Thyroid gland (tissue), 4 donors: ENCODE data around the gene SPTA1.

Experiments
- CTCF ChIP-seq, 6 experiments: fragments of 200-600 bp in 3 of 6; fragments of 450-650 bp in 3 of 6; sonication (generic) in 3 of 6; IDR thresholded peaks; one replicate each; pipeline ENCODE4 v1.5.1; 2016 to 2019; ENCODE audit warnings: antibody characterized with exemption in 6 of 6, mild to moderate bottlenecking in 2 of 6, inconsistent platforms in 1 of 6, moderate library complexity in 1 of 6
- POLR2A ChIP-seq, 2 donors: fragments of 450-650 bp; IDR thresholded peaks; one replicate each; pipeline ENCODE4 v1.6.1; 2017; ENCODE audit warnings: antibody characterized with exemption in 2 of 2, mild to moderate bottlenecking in 2 of 2, moderate library complexity in 1 of 2

- TF ChIP-seq CTCF (IDR thresholded peaks at IDR 0.05) (no peak), POLR2A (IDR thresholded peaks at IDR 0.05) (no peak)
Observed at GRCh38 chr1:158681606-158682005, 4.9 kb downstream of the SPTA1 start.
